Measurements from ENCODE around the gene TMCO1.
"Not testable (repeated sequence)": the region's sequence is repeated elsewhere in the genome, so short reads cannot be mapped to it uniquely, and the experiment has no call there.

The TMCO1 gene

GRCh38 chr1:165747632-165748447, 20.8 kb downstream of the TMCO1 start:
- peaks cover 2 to 8% of the 10 kb centered on the region in 2 donors for H3K36me3 ChIP-seq (ENCODE audit: control insufficient read depth in 2 of 2, insufficient read depth in 2 of 2, low read length in 2 of 2)
- no peak overlapping the region for H3K27ac ChIP-seq (ENCODE audit: low read length)
- no peaks in the 10 kb centered on the region for H3K9me3 ChIP-seq (ENCODE audit: control insufficient read depth in 2 of 2, low read length in 2 of 2)
- H3K4me3 ChIP-seq (ENCODE audit: low read length in 2 of 2) = no peak overlapping the region
- H3K4me1 ChIP-seq (ENCODE audit: control insufficient read depth, insufficient read depth, low read length) = no peaks in the 10 kb centered on the region
- no peak overlapping the region for H3K9ac ChIP-seq (ENCODE audit: low read length in 2 of 2)
- no peaks in the 10 kb centered on the region for H3K27me3 ChIP-seq (ENCODE audit: control insufficient read depth in 1 of 2, insufficient read depth in 2 of 2, low read length in 2 of 2)

- not testable (repeated sequence) for H3K4me3 ChIP-seq (ENCODE audit: low read length in 2 of 2); H3K9me3 ChIP-seq (ENCODE audit: control insufficient read depth in 2 of 2, low read length in 2 of 2); H3K27ac ChIP-seq (ENCODE audit: low read length); H3K4me1 ChIP-seq (ENCODE audit: control insufficient read depth, insufficient read depth, low read length); H3K27me3 ChIP-seq (ENCODE audit: control insufficient read depth in 1 of 2, insufficient read depth in 2 of 2, low read length in 2 of 2); H3K9ac ChIP-seq (ENCODE audit: low read length in 2 of 2)
- H3K36me3 ChIP-seq (ENCODE audit: control insufficient read depth in 2 of 2, insufficient read depth in 2 of 2, low read length in 2 of 2) = peaks cover 19 to 30% of the 10 kb centered on the region in 2 donors
These were observed 23.8 kb downstream of the TMCO1 start for GRCh38 chr1:165744913-165745312.

GRCh38 chr1:165742194-165742593, 26.5 kb downstream of the TMCO1 start:
- Histone ChIP-seq H3K9ac (ENCODE audit: low read length in 2 of 2) (no peak overlapping the region), H3K36me3 (ENCODE audit: control insufficient read depth in 2 of 2, insufficient read depth in 2 of 2, low read length in 2 of 2) (peaks cover 22 to 30% of the 10 kb centered on the region in 2 donors), H3K4me3 (ENCODE audit: low read length in 2 of 2) (no peak overlapping the region), H3K27ac (ENCODE audit: low read length) (no peak overlapping the region), H3K9me3 (ENCODE audit: control insufficient read depth in 2 of 2, low read length in 2 of 2) (no peaks in the 10 kb centered on the region), H3K4me1 (ENCODE audit: control insufficient read depth, insufficient read depth, low read length) (no peaks in the 10 kb centered on the region), H3K27me3 (ENCODE audit: control insufficient read depth in 1 of 2, insufficient read depth in 2 of 2, low read length in 2 of 2) (no peaks in the 10 kb centered on the region)

- Histone ChIP-seq H3K27ac (ENCODE audit: low read length) (no peak overlapping the region), H3K4me1 (ENCODE audit: control insufficient read depth, insufficient read depth, low read length) (no peaks in the 10 kb centered on the region), H3K27me3 (ENCODE audit: control insufficient read depth in 1 of 2, insufficient read depth in 2 of 2, low read length in 2 of 2) (no peaks in the 10 kb centered on the region), H3K9ac (ENCODE audit: low read length in 2 of 2) (no peak overlapping the region), H3K9me3 (ENCODE audit: control insufficient read depth in 2 of 2, low read length in 2 of 2) (no peaks in the 10 kb centered on the region), H3K4me3 (ENCODE audit: low read length in 2 of 2) (no peak overlapping the region), H3K36me3 (ENCODE audit: control insufficient read depth in 2 of 2, insufficient read depth in 2 of 2, low read length in 2 of 2) (peaks cover 20 to 26% of the 10 kb centered on the region in 2 donors)
These were observed 29.9 kb downstream of the TMCO1 start for GRCh38 chr1:165738794-165739193.

- H3K4me3 ChIP-seq (ENCODE audit: low read length in 2 of 2) = no peak overlapping the region
- H3K36me3 ChIP-seq (ENCODE audit: control insufficient read depth in 2 of 2, insufficient read depth in 2 of 2, low read length in 2 of 2) = peaks cover 17 to 23% of the 10 kb centered on the region in 2 donors
These were observed 31.5 kb downstream of the TMCO1 start for GRCh38 chr1:165737196-165737595.

GRCh38 chr1:165734906-165735305, 33.8 kb downstream of the TMCO1 start:
- Histone ChIP-seq H3K4me3 (ENCODE audit: low read length in 2 of 2) (no peak overlapping the region), H3K27ac (ENCODE audit: low read length) (no peak overlapping the region), H3K9me3 (ENCODE audit: control insufficient read depth in 2 of 2, low read length in 2 of 2) (no peaks in the 10 kb centered on the region), H3K27me3 (ENCODE audit: control insufficient read depth in 1 of 2, insufficient read depth in 2 of 2, low read length in 2 of 2) (no peaks in the 10 kb centered on the region), H3K4me1 (ENCODE audit: control insufficient read depth, insufficient read depth, low read length) (no peaks in the 10 kb centered on the region), H3K9ac (ENCODE audit: low read length in 2 of 2) (no peak overlapping the region), H3K36me3 (ENCODE audit: control insufficient read depth in 2 of 2, insufficient read depth in 2 of 2, low read length in 2 of 2) (peaks cover 3 to 5% of the 10 kb centered on the region in 2 donors)

More at GRCh38 chr1:165737196-165737595, 31.5 kb downstream of the TMCO1 start:
- Histone ChIP-seq H3K27me3 (ENCODE audit: control insufficient read depth in 1 of 2, insufficient read depth in 2 of 2, low read length in 2 of 2) (no peaks in the 10 kb centered on the region), H3K27ac (ENCODE audit: low read length) (no peak overlapping the region), H3K4me1 (ENCODE audit: control insufficient read depth, insufficient read depth, low read length) (no peaks in the 10 kb centered on the region), H3K9me3 (ENCODE audit: control insufficient read depth in 2 of 2, low read length in 2 of 2) (no peaks in the 10 kb centered on the region), H3K9ac (ENCODE audit: low read length in 2 of 2) (no peak overlapping the region)

GRCh38 chr1:165726841-165727240, 41.8 kb downstream of the TMCO1 start:
- Histone ChIP-seq H3K4me3 (ENCODE audit: low read length in 2 of 2) (no peak overlapping the region), H3K4me1 (ENCODE audit: control insufficient read depth, insufficient read depth, low read length) (no peaks in the 10 kb centered on the region), H3K9ac (ENCODE audit: low read length in 2 of 2) (no peak overlapping the region), H3K36me3 (ENCODE audit: control insufficient read depth in 2 of 2, insufficient read depth in 2 of 2, low read length in 2 of 2) (peaks cover 20 to 23% of the 10 kb centered on the region in 2 donors), H3K27ac (ENCODE audit: low read length) (no peak overlapping the region), H3K27me3 (ENCODE audit: control insufficient read depth in 1 of 2, insufficient read depth in 2 of 2, low read length in 2 of 2) (no peaks in the 10 kb centered on the region), H3K9me3 (ENCODE audit: control insufficient read depth in 2 of 2, low read length in 2 of 2) (no peaks in the 10 kb centered on the region)

GRCh38 chr1:165726169-165726568, 42.5 kb downstream of the TMCO1 start:
- Histone ChIP-seq H3K27ac (ENCODE audit: low read length) (no peak overlapping the region), H3K36me3 (ENCODE audit: control insufficient read depth in 2 of 2, insufficient read depth in 2 of 2, low read length in 2 of 2) (peaks cover 20 to 23% of the 10 kb centered on the region in 2 donors), H3K4me1 (ENCODE audit: control insufficient read depth, insufficient read depth, low read length) (no peaks in the 10 kb centered on the region), H3K9me3 (ENCODE audit: control insufficient read depth in 2 of 2, low read length in 2 of 2) (no peaks in the 10 kb centered on the region), H3K4me3 (ENCODE audit: low read length in 2 of 2) (no peak overlapping the region), H3K27me3 (ENCODE audit: control insufficient read depth in 1 of 2, insufficient read depth in 2 of 2, low read length in 2 of 2) (no peaks in the 10 kb centered on the region), H3K9ac (ENCODE audit: low read length in 2 of 2) (no peak overlapping the region)

GRCh38 chr1:165717918-165718515, 50.7 kb downstream of the TMCO1 start:
- Histone ChIP-seq H3K36me3 (ENCODE audit: control insufficient read depth in 2 of 2, insufficient read depth in 2 of 2, low read length in 2 of 2) (no peaks in the 10 kb centered on the region), H3K4me1 (ENCODE audit: control insufficient read depth, insufficient read depth, low read length) (no peaks in the 10 kb centered on the region), H3K4me3 (ENCODE audit: low read length in 2 of 2) (no peak overlapping the region), H3K9ac (ENCODE audit: low read length in 2 of 2) (no peak overlapping the region), H3K27me3 (ENCODE audit: control insufficient read depth in 1 of 2, insufficient read depth in 2 of 2, low read length in 2 of 2) (no peaks in the 10 kb centered on the region), H3K27ac (ENCODE audit: low read length) (no peak overlapping the region), H3K9me3 (ENCODE audit: control insufficient read depth in 2 of 2, low read length in 2 of 2) (no peaks in the 10 kb centered on the region)

GRCh38 chr1:165716265-165717051, 52.2 kb downstream of the TMCO1 start:
- not testable (repeated sequence) for H3K36me3 ChIP-seq (ENCODE audit: control insufficient read depth in 2 of 2, insufficient read depth in 2 of 2, low read length in 2 of 2); H3K27me3 ChIP-seq (ENCODE audit: control insufficient read depth in 1 of 2, insufficient read depth in 2 of 2, low read length in 2 of 2); H3K4me1 ChIP-seq (ENCODE audit: control insufficient read depth, insufficient read depth, low read length); H3K9me3 ChIP-seq (ENCODE audit: control insufficient read depth in 2 of 2, low read length in 2 of 2); H3K9ac ChIP-seq (ENCODE audit: low read length in 2 of 2); H3K27ac ChIP-seq (ENCODE audit: low read length); H3K4me3 ChIP-seq (ENCODE audit: low read length in 2 of 2)
